Tibial artery (tissue), 4 donors: Measurements from ENCODE around the gene ELAVL1.

Experiments used
- DNase-seq, 2 donors: peaks; one replicate each; pipeline ENCODE4 v3.0.0-alpha.2; 2019
- H3K27ac ChIP-seq, 2 donors: fragments of 200-600 bp; sonication (generic) in 1 of 2; 1 replicate in 1 of 2; 2 replicates in 1 of 2; pipeline ENCODE4 v1.5.1; 2018 to 2019; ENCODE audit warnings: mild to moderate bottlenecking in 1 of 2
- H3K27me3 ChIP-seq, 2 donors: fragments of 200-600 bp; sonication (generic) in 1 of 2; one replicate each; pipeline versions ENCODE4 v1.5.1 to v1.6.0; 2016 to 2019
- H3K36me3 ChIP-seq, 3 donors: fragments of 200-600 bp; sonication (generic) in 2 of 3; one replicate each; pipeline ENCODE4 v1.5.1; 2016 to 2019; ENCODE audit warnings: mild to moderate bottlenecking in 2 of 3
- H3K4me1 ChIP-seq, 4 donors: fragments of 200-600 bp; sonication (generic) in 2 of 4; 1 replicate in 3 of 4; 2 replicates in 1 of 4; pipeline ENCODE4 v1.5.1; 2016 to 2019
- H3K4me3 ChIP-seq, 2 donors: fragments of 200-600 bp; sonication (generic) in 1 of 2; 1 replicate in 1 of 2; 2 replicates in 1 of 2; pipeline ENCODE4 v1.5.1; 2018 to 2019; ENCODE audit warnings: mild to moderate bottlenecking in 2 of 2
- H3K9me3 ChIP-seq, 3 donors: fragments of 200-600 bp; sonication (generic) in 1 of 3; one replicate each; pipeline ENCODE4 v1.5.1; 2016 to 2019
- CTCF ChIP-seq, 2 experiments: fragments of 200-600 bp in 1 of 2; fragments of 450-650 bp in 1 of 2; IDR thresholded peaks; one replicate each; pipeline ENCODE4 v1.5.1; 2017 to 2019; ENCODE audit warnings: antibody characterized with exemption in 2 of 2, mild to moderate bottlenecking in 1 of 2, moderate library complexity in 1 of 2
- intact Hi-C: fragments of 100-400 bp; cut with DNase I; formaldehyde crosslinking; loops from one replicate; pipeline ENCODE4 v1.15.0; 2023; ENCODE audit warnings: low total_unique reads

The ELAVL1 gene

GRCh38 chr19:7921967-7922835 is 83.2 kb downstream of the ELAVL1 start:
- intact Hi-C loops, result no loop called here
- Histone ChIP-seq H3K4me3 (peak overlapping the region; percentile 72 to 85), H3K36me3 (peaks cover 9 to 20% (median 14%) of the 10 kb centered on the region in 3 donors), H3K27ac (peak overlapping the region; percentile 85 to 88), H3K9me3 (no peaks in the 10 kb centered on the region), H3K4me1 (peaks cover 4 to 91% (median 79%) of the 10 kb centered on the region in 4 donors), H3K27me3 (peaks cover 0 to 25% of the 10 kb centered on the region in 2 donors)
- TF ChIP-seq CTCF (IDR thresholded peaks at IDR 0.05), result no peak
- DNase-seq, result no peak

- no peak for TF ChIP-seq CTCF (IDR thresholded peaks at IDR 0.05)
- Histone ChIP-seq H3K27me3 (peaks cover 0 to 33% of the 10 kb centered on the region in 2 donors), H3K4me1 (peaks cover 4 to 91% (median 79%) of the 10 kb centered on the region in 4 donors), H3K4me3 (peak overlapping the region; percentile 72 to 85), H3K9me3 (no peaks in the 10 kb centered on the region), H3K27ac (peak overlapping the region; percentile 85 to 88), H3K36me3 (peaks cover 9 to 20% (median 14%) of the 10 kb centered on the region in 3 donors)
- intact Hi-C loops, result no loop called here
- DNase-seq, result no peak
Measured at GRCh38 chr19:7921302-7921966, 84.0 kb downstream of the ELAVL1 start.

- Histone ChIP-seq H3K27me3 (peaks cover 0 to 40% of the 10 kb centered on the region in 2 donors), H3K4me3 (peak overlapping the region; percentile 72 to 85), H3K27ac (peak overlapping the region; percentile 87 to 88), H3K9me3 (no peaks in the 10 kb centered on the region), H3K36me3 (peaks cover 9 to 20% (median 14%) of the 10 kb centered on the region in 3 donors), H3K4me1 (peaks cover 4 to 91% (median 81%) of the 10 kb centered on the region in 4 donors)
- intact Hi-C loops, result no loop called here
- no peak for TF ChIP-seq CTCF (IDR thresholded peaks at IDR 0.05)
- peak; percentile 100 for DNase-seq
Measured at GRCh38 chr19:7920519-7921301, 84.7 kb downstream of the ELAVL1 start.

- no peaks in the 10 kb centered on the region for H3K9me3 ChIP-seq
- intact Hi-C loops, result loop anchor here (5.0 kb wide), 1 partner anchor 82 kb away; no protein-coding TSS in a partner anchor
- H3K4me3 ChIP-seq, result peak within 1 kb of the TSS; percentile 72 to 85
- H3K4me1 ChIP-seq, result peaks cover 4 to 86% (median 75%) of the 10 kb centered on the region in 4 donors
- TF ChIP-seq CTCF (IDR thresholded peaks at IDR 0.05), result no peak
- peak; percentile 94 to 98 for DNase-seq
- peak within 1 kb of the TSS; percentile 87 to 88 for H3K27ac ChIP-seq
- H3K27me3 ChIP-seq, result peaks cover 0 to 44% of the 10 kb centered on the region in 2 donors
- H3K36me3 ChIP-seq, result peaks cover 9 to 20% (median 14%) of the 10 kb centered on the region in 3 donors
Measured at GRCh38 chr19:7919610-7920518, 85.6 kb downstream of the ELAVL1 start, which contains the start of gene SNAPC2. TSS of gene SNAPC2 (plus strand) at chr19:7920338. CDS start at chr19:7920367, 29 bp downstream.
